GM18498 (cell line): ENCODE results near the gene SACS.

Experiments
- ATAC-seq: cut with Tn5 transposase; IDR thresholded peaks from one replicate; pipeline ENCODE4 v1.9.1; 2021; ENCODE audit warnings: mild to moderate bottlenecking, moderate library complexity; ENCODE audit not compliant: unreplicated experiment

SACS gene

DNA sequence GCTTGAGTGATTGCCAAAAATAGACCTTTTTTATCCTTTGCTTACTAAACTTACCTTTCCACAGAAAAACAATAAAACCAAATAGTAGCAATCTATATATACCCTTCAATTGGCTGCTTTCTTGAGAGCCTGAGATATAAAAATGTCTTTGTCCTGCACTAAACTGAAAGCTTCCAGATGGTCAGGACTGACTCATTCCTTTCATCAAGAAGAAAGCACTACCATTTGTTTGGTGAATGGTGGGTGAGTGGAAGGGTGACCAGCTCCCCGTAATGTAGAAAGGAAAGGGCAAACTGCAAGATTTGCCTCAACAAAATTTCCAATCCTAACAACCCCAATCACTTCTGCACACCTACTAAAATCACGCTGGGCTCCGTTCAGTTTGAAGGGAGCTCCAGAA is 67.8 kb downstream of the SACS start:
- ATAC-seq: no peak

GRCh38 chr13:23359882-23360281 is 73.6 kb downstream of the SACS start:
- no peak for ATAC-seq

DNA sequence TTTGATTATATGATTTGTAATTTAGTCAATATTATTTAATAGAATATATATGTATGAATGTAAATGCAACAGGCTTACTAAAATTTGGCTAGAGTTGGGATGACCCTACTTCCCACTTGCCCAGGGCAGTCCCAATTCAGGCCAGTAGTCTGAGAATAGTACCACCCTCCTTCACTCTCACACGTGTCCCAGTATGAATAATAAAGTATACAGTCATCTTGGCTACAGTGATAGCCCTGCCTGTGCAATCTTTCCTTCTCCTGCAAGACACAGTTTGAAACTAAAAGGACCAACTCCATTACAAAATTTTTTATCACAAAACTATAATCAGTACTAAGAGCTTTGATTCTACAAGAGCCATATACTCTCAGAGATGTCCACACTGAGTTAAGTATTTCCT is 76.2 kb downstream of the SACS start:
- ATAC-seq: no peak

DNA sequence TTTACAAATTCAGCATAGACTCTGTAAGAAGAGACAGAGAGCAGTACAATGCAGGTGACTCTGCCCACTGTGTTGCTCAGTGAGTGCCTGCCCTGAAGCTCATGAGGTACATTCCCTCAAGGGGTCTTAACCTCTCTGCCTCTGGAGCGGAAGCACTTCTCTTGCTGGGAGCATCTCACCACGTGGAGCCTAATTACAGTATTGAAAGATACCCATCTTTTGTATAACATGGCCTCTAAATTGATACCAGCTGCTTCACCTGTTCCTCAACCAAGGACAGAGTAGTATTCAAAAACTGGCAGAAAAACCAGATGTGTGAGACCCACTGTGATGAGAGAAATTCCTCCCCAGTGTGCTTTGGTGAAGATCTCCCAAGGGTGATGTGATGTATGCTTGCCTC is 77.1 kb downstream of the SACS start:
- no peak for ATAC-seq

- ATAC-seq: no peak
These were observed 79.0 kb downstream of the SACS start for GRCh38 chr13:23354520-23354919.

- ATAC-seq: no peak
These were observed 81.3 kb downstream of the SACS start for GRCh38 chr13:23352161-23352560.

- ATAC-seq: no peak
These were observed 83.5 kb downstream of the SACS start for GRCh38 chr13:23350009-23350408.

- no peak for ATAC-seq
These were observed 84.2 kb downstream of the SACS start for GRCh38 chr13:23349161-23349897.

DNA sequence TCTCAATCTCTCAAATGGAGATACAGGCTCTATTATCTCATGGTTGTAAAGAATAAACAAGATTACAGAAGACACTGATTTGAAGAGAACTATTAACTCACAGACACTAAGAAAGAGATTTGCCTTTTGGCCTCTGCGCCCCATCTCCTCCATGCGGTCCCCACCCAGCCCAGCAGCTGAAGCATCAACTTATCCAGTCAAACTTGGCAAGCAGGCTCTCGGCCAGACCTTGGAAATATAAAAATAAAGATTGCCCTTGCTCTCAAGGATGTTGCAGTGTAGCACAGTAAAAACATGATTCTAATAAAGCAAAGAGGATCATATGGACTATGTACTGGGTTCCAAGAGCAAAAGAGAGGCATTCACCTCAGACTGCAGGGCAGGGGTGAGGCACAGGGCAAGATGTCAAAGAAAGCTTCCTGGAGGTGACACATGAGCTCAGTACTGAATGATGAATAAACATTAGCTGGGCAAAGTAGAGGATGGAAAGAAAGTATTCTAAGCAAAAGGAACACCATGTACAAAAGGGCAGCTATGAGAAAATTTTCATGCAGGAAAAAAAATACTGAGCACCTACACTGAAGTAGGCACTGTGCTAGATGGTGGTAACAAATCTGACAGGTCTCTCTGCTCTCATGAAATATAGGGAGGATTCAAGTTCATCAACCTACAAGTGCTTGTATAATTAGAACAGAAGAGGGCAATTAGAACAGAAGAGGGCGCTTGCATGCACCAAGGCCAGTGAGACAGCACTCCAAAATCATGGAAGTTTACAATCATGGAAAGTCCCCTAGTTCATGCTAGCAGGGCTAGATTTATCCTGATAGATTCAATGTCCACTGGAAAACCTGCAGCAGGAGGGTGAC is 85.0 kb downstream of the SACS start:
- ATAC-seq: no peak

DNA sequence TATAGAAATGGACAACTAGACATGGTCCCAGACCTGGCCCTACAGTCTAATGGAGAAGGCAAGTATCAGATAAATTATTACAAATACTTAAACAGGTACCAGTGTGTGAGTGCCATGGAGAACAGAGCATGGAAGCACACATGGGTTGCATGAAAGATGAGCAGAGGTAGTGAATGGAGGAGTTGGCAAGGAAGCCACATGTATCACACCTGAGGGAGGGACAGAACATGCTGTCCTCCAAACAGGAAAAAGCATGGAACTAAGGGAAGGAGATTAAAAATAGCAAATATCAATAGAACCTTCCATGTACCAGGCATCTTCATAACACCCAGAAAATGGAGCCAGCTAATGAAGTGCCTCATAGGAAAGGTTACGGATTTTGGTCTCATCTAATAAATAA is 85.9 kb downstream of the SACS start:
- no peak for ATAC-seq

DNA sequence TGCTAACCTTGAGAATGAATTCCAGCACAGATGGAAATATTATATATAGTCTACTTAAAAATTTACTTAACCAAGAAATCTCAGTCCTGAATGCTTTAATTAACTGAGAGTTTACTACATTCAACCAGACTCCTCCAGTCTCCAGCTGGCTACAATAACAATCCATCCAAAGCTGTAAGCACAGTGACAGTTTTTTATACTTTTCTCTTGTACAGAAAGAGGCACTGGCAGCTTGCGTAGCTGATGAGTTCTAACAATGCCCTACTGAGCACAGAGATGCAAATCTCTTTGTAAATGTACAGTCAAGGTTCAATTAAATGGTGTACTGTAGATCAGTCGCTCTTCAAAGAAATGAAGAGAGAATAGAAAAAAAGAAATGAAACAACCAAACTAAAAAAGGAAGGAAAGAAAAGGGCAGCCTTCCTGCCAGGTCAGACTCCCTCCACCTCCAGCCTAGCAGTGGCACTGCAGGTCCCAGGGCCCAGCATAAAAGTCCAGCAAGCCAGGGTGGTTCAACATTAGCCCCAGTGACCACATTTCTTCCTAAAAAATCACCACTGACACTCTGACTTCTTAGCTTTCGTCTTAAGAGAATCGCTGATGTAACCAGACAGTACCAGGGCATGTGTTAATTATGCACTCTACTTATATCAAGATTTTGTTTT is 88.4 kb downstream of the SACS start:
- ATAC-seq: no peak

DNA sequence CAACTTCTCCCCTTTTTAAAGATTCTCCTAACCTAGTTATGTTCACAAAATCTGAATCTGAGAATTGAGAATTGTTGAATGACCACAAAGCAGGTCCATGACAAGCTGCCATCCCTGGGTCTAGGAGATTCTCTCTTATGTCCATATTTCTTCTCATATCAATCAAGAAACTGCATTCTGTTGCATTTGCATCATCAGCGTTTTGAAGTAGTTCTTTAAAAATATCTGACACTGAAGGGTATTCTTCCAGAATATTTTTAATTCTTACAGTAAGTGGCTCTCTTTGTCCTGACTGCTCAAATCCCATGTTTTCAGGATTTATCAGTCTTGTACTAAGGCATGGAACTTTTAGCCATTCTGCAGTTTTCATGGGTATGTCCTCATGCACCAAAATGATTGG is 94.3 kb downstream of the SACS start:
- ATAC-seq: no peak

GRCh38 chr13:23330356-23330755 is 103.1 kb downstream of the SACS start:
- no peak for ATAC-seq

DNA sequence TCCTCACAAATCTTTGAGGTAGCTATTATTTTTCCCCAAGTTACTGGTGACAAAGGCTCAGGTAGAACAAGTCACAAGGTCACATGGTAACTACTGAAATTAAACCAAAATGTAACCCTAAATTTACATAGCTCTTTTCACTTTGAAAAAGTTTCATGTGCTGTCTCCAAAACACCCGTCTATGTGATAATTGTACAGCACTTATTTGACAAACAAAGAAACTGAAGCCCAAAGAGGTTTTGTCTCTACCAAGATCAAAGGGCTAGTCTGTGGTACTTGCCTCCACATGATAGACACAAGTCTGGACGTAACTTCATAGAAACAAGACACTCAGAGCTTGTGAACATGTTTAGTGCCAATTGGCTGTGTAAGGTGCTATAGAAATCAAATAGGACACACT is 108.3 kb downstream of the SACS start:
- ATAC-seq: peak; percentile 41

DNA sequence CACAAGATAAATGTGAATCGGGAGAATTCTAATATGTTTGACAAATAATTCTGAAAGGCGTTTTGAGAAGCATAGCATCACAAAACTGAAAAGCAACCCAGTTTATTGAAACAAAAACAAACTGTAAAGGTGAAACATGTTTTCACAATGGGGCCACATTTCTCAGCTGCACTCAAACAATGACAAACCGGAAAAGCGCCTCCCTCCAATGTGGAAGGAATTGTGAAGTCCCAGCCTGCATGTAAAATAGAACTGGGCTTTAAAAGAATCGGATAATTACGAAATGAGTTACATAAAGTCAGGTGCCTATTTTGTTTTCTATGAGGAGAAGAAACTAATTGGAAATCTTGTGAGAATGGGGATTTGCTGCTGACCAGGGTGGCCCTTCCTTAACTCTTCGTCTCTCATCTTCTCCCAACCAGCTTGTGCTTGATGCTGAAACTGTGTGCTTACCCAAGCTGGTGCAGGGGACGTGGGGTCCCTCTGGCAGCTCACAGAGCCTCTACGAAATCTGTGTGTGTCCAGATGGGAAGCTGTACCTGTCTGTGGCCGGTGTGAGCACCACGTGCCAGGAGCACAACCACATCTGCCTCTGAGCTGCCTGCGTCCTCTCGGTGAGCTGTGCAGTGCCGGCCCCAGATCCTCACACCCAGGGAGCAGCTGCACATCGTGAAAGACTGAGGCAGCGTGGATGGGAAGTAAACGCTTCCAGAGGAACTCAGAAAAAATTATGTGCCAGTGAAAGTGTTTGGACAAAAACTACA is 109.4 kb downstream of the SACS start:
- no peak for ATAC-seq

- ATAC-seq: no peak
These were observed 110.9 kb downstream of the SACS start for GRCh38 chr13:23322353-23323336.

- peak; percentile 84 for ATAC-seq
These were observed 111.8 kb downstream of the SACS start for GRCh38 chr13:23321535-23322241.

- peak; percentile 21 for ATAC-seq
These were observed 112.5 kb downstream of the SACS start for GRCh38 chr13:23320926-23321534.

DNA sequence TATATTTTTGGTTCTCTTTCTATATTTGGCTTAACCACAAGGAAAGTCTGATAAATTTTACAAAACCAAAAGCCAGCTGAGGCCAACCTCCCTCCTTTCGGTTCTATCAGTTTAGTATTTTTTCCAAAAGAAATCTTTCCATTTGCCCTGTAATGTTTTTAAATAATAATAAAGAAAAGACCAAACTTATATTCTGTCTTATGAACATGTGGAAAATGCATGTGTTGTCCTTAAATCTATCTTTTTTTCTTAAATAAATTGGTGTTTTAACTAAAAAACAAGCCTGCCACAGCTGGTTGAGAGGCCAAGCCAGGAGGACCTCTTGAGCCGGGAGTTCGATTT is 113.6 kb downstream of the SACS start:
- no peak for ATAC-seq
